ENCODE results near the gene TNRC6A.
"Not testable (repeated sequence)": the region's sequence is repeated elsewhere in the genome, so short reads cannot be mapped to it uniquely, and the experiment has no call there.

TNRC6A gene

DNA sequence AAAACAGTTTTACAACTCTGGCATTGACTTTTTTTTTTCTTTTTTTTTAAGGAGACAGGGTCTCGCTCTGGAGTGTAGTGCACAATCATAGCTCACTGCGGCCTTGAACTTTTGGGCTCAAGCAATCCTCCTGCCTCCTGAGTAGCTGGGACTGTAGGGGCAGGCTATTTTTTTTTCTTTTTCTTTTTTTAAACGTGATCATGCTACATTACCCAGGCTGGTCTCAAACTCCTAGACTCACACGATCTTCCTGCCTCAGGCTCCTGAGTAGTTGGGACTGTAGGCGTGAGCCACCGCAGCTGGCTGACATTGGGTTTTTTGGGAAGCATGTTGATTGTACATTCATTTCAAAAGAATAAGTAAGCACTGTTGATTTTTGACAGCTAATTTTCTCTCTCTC, 32.1 kb downstream of the TNRC6A start:
- DNase-seq: no peak

DNA sequence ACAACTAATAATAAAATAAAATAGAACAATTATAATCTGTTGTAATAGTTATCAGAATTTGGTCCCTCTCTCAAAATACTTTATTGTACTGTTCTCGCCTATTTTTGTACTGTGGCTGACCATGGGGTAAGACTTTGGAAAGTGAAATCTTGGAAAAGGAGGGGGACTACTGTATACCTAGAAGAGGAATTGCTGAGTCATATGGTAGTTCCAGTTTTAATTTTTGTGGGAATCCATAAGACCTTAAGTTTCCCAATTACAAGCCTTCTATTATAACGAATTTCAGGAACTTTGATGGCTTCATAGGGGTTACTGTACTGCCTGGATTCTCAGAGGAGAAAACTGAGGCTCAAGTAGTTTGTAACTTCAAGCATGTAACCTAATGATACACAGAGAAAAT, 35.5 kb downstream of the TNRC6A start:
- DNase-seq: no peak

DNA sequence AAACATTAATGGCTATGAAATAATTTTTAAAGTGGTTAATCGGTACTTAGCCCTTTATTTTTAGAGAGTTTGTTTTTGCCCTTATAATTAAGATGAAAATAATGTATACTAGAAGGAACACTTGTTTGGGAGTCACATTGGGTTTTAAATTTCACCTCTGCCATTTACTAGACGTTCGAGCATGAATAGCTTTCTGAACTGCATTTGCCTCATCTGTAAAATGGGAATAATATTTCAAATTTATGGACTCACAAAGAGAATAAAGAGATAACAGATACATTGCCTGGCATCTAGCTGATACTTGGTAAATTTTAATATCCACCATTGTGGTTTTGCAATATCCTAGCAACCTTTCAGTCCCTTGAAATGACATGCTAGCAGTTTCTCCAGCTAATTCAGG, 36.6 kb downstream of the TNRC6A start:
- no peak for DNase-seq

DNA sequence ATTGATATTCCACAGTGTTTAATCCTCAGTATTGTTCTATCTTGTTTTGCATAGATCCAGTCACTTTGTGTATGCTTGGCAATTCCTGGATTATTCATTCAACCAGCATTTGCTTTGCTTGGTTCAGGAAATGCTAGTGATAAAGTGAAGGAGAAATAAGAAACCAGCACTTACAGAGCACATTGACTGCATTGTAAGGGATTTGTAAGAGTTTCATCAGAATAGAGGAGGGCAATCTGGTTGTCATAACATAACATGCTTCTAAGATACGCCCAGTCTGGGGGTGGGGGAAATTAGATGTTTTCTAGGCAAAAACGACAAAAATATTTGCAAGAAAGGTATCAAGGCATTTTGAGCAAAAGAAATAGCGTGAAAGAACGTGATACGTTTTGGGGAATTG, 40.4 kb downstream of the TNRC6A start:
- DNase-seq: no peak

DNA sequence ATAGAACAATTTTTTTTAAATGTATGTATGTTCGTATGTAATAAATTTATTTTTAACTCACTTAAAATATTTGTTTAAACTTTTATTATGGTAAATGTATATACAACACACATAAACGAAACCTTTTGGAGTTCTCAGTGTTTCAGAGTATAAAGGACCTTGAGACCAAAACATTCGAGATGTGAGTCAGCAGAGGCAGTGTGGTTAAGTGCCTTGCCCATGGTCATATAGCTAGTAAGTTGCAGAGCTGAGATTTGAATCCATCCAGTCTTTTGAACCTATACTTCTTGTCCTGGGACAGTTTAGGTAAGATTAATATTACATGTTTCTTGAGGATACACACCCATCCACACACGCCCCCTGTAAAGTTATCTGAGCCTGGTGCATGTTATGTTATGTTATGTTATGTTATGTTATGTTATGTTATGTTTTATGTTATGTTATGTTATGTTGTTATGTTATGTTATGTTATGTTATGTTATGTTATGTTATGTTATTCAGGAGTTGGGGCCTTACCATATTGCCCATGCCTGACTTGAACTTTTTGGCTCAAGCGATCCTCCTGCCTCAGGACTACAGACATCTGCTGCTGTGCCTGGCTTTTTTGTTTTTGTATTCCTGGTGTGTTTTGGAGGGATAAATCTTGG, 41.8 kb downstream of the TNRC6A start:
- DNase-seq: no peak

DNA sequence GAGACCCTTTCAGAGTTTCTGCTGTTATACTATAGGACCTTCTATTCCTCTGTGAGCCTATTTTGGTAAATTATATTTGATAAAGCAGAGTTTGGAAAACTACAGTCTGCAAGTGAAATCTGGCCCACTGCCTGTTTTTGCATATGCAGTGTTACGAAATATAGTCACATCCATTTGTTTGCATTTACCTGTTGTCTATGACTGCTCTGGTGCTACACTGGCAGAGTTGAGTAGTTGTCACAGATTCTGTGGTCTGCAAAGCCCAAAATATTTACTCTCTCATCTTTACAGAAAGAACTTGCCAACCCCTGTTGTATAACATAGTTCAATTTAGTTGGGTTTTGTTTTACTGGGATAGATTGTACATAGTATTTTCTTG, 42.3 kb downstream of the TNRC6A start:
- no peak for DNase-seq

DNA sequence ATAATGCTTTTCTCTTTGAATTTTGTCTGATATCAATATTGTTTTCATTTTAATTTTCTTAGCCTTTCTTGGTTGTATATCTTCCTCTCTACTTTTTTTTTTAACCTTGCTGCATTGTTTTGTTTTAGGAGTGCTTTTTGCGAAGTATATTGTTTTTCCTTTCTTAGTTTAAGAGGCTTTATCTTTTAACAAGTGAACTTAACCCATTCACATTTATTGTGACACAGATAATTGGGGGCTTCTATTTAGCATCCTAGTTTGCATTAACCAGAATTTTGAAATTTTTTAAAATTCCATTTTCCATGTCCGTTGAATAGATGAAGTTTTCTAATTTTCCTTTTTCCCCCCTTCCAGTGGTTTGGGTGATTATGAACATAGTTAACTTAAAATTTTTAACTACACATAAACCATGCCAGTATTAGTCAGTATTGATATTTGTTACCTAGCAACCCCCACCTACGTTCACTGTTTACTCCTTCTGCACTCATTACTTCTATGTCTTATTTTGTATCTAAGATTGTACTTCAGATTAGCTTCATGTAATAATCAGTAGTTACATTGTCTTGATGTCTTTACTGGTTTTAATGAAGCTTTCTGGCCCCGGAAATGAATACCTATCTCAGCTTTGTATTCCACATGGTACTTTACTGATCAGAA, 44.4 kb downstream of the TNRC6A start:
- no peak for DNase-seq

DNA sequence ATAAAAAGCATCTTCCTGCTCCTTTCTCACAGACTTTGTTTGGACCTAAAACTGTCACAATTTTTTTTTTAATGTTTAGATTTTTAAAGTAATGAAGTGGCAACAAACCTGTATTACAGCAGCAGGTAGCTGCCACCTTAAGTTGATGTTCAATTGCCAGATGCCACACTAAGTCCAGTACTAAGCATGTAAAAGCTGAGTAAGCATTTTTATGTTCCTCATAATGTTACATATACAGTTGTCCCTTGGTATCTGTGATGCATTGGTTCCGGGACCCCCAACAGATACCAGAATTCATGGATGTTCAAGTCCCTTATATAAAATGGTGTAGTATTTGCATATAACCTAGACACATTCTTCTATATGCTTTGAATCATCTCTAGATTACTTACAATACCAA, 45.1 kb downstream of the TNRC6A start:
- no peak for DNase-seq

DNA sequence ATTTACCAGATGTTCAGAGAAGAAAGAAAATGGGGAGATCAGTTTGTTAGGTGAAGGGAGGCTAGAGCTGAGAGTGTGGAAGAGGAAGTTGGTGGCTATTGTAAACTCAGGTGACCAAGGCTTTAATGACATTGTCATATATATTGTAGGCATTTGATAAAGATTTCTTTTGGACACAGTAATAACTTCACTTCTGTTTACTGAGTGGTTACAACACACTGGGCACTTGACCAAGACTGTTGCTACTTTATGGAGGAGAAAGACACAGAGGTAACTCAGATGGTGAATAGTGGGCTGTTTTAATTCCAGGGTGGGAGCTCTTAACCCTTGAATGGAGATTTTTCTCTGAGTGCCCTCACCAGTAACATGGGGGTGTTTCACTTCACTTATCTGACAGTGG, 46.0 kb downstream of the TNRC6A start:
- no peak for DNase-seq

DNA sequence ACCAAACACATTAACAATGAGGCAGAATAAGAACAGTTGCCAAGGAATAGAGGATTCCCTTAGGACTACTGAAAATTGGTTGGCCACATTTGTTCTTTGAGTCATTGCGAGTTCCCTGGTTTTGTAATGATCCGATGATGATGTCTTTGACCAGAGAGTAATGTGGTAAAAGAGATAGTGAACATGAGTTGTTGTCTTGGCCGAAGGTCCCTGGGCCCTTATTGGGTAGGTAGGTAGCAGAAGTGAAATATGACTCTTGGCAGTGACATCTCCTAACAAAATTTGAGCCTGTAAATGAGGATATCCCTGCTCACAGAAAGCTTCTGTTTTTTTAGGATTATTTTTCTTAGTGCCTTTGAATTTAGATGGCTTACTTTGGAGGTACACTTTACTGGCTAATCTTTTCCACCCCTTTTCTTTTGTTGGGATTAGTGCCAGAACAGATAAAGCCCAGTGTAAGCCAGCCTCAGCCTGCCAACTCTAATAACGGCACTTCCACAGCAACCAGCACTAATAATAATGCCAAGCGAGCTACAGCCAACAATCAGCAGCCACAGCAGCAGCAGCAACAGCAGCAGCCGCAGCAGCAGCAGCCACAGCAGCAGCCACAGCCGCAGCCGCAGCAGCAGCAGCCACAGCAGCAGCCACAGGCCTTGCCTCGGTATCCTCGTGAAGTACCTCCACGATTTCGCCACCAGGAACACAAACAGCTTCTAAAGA, 47.2 kb downstream of the TNRC6A start:
- DNase-seq: no peak

DNA sequence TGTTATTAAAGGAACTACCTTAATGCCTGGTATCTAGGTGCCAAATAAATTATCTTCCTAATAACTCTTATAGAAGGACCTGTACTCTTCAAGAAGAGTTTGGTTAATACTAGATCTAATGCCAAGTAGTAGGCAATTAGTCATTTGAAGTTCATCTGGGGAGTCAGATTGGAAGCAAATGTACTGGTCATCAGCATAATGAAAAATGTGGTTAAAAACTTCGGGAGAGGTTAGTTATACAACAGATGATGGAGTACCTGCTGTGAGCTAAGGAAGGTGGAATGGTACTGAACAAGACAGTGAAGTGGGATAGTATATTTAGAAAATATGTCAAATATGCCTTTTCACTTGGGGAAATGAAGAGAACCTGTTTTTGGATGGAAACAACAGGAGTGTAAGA, 49.2 kb downstream of the TNRC6A start:
- DNase-seq: no peak

DNA sequence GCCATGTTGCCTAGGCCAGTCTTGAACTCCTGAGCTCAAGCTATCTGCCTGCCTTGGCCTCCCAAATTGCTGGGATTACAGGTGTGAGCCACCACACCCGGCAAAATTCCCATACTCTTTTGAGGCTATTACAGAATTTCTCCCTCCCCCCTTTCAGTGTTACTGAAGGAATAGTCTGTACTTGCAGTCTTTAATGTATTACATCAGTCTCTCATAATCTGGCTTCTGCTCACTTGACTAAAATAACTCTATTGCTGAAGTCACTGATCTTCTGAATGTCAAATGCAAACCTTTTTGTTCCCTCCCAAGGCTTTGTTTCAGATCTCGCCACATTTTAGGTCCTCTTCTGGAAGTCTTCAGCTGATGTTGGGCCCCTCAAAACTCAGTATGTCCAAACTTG, 51.8 kb downstream of the TNRC6A start:
- no peak for DNase-seq

DNA sequence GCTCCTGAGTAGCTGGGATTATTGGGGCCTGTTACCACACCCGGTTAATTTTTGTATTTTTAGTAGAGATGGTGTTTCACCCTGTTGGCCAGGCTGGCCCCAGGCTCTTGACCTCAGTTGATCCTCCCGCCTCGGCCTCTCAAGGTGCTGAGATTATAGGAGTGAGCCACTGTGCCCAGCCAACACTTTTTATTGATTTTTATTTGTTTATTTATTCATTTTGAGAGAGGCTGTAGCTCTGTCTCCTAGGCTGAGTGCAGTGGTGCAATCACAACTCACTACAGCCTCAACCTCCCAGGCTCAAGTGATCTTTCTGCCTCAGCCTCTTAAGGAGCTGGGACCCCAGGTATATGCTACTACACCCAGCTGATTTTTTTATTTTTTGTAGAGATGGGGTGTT, 54.7 kb downstream of the TNRC6A start:
- DNase-seq: no peak

DNA sequence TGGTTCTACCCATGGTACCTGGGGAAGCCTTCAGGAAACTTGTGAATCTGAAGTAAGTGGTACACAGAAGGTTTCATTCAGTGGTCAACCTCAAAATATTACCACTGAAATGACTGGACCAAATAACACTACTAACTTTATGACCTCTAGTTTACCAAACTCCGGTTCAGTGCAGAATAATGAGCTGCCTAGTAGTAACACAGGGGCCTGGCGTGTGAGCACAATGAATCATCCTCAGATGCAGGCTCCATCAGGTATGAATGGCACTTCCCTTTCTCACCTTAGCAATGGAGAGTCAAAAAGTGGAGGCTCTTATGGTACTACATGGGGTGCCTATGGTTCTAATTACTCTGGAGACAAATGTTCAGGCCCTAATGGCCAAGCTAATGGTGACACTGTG, 60.4 kb downstream of the TNRC6A start:
- no peak for DNase-seq

DNA sequence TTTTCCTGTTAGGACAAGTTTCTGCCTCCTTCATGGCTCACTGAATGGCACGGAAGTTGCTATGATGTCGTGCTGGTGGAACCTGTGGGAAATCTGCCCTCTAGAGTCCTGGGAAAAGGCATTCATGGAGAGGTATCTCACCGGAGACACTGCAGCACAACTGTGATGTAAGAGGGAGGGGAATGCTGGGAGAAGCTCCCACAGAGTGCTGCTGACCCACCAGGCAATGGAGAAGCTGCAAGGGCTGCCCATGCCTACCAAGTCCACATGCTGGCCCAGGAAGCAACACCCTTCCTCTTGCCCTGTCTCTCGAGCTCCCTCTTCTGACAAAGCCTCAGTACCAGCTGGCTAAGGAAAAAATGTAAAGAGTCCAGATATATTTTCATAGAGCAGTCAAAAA, 71.1 kb downstream of the TNRC6A start:
- no peak for DNase-seq

DNA sequence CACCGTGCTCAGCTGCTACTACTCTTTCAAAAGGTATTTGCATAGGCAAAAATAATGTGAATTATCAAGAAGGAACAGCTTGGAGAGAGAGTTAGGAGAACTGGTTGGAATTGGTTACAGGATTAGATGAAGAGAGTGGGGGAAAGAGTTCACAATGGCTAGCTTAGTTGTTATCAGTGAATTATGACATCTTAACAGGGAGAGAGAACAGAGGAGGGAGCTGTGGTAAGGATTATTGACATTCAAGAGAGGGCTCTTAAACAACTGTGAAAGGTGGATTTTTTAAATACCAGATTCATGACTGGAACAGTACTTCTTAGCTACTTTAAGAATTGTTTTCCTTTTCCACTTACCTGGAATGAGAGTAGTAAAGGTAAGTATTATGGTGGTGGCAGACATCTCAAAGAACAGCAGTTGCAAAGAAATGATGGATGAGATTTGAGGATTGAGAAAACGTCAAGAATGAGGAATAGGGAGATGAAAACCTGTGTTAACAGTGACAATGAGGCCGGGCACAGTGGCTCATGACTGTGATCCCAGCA, 72.4 kb downstream of the TNRC6A start:
- DNase-seq: no peak

DNA sequence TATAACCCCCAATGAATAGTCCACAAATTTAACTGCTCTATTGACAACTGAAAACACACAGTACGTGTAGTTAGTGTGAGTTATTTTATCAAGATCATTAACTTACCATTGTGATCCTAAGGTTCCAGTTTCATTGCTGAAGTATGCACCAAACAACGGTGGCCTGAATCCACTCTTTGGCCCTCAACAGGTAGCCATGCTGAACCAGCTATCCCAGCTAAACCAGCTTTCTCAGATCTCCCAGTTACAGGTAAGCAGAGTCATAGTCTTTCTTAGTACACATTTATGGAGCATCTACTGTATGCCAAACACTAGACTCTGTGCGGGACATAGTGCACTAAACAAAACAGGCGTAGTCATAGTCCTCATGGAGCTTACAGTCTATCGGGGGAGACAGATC, 76.0 kb downstream of the TNRC6A start:
- no peak for DNase-seq

DNA sequence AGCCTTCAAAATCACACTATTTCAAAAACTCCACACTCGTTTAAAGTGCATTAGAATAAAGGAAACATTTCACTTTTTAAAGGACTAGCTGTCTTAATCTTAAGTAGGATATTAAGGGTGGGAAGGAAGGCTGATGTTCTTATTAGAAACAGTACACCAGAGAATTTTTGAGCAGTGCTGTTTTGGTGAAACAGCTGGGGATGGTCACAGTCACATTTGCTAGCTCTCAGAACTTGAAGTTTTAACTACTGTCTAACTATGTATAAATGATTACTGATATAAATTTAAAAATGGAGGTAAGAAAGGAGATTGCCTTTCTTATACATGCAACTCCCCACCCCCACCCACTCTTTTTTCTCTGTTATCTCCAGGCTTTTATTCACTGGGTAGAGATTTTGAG, 77.8 kb downstream of the TNRC6A start:
- no peak for DNase-seq

DNA sequence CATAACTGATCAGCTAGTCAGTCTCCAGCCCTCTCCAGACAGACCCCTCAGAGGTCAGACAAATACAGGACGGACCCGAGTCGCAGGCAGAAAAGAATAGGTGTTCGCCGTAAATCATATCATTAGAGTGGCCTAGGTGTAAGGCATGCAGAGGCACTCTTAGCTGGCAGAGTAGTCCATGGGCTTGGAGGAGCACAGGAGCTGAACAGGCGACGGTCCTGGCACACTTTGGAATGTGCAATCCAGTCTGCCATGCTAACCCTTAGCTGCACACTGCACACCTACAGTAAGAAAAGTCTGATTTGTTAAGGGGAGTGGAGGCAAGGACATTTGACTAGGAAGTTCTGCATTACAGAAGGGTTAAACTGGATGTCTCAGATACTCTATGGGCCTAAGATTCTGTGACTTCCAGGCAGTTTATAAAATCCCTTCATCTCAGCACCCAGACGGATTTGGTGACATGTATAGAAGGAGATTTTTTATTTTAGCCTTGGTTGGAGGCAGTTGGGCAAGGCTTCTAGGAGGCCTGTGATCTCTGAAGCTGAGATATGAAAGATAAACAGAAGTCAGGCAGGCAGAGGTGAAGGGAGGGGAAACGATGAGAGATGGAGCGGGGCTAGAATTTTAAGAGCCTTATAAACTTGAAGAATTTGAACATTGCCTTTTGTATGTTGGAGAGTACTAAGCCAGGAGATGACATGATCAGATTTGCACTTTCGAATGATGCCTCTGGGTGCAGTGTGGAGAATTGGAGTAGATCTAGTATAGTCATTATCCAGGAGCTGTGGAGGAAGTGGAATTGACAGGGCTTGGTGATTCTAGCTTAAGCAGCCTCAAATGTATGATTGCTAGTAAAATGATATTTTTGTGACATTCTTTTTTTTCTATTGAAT, 81.7 kb downstream of the TNRC6A start:
- no peak for DNase-seq

DNA sequence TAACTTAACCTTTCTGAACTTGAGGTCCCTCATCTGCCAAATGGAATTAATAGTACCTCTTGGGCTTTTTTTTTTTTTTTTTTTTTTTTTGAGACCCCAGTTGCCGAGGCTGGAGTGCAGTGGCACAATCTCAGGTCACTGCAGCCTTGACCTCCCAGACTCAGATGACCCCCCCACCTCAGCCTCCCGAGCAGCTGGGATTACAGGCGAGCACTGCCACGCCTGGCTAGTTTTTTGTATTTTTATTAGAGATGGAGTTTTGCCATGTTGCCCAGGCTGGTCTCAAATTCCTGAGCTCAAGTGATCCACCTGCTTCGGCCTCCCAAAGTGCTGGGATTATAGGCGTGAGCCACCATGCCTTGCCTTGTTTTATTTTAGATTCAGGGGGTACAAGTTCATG, 83.4 kb downstream of the TNRC6A start:
- DNase-seq: not testable (repeated sequence)

DNA sequence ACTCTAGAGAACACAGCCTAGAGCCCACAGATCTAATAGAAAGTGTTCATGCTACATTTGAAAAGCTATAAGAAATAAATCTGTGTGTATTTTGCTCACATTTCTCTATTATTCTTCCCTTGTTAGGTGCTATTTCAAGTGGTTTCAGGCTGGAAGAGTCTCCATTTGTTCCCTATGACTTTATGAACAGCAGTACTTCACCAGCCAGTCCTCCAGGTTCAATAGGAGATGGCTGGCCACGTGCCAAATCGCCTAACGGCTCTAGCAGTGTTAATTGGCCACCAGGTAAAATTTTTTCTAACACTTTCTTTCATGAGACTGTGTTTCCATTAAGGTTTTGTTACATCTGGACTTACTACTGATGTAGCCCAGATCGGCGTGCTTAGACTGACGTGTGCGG, 85.6 kb downstream of the TNRC6A start:
- no peak for DNase-seq

DNA sequence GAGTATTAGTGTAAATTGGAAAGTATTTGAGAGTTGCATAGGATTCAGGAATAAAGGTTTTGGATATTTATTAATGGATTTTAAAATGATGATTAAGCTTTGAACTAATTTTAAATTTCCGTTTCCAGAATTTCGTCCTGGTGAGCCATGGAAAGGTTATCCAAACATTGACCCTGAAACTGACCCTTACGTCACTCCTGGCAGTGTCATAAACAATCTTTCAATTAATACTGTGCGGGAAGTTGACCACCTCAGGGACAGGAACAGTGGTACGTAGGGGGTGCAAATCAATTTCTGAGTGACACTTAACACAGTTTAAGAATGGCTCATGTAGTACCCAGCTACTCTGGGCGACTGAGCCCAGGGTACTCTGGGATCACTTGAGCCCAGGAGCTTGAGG, 87.2 kb downstream of the TNRC6A start:
- DNase-seq: no peak

DNA sequence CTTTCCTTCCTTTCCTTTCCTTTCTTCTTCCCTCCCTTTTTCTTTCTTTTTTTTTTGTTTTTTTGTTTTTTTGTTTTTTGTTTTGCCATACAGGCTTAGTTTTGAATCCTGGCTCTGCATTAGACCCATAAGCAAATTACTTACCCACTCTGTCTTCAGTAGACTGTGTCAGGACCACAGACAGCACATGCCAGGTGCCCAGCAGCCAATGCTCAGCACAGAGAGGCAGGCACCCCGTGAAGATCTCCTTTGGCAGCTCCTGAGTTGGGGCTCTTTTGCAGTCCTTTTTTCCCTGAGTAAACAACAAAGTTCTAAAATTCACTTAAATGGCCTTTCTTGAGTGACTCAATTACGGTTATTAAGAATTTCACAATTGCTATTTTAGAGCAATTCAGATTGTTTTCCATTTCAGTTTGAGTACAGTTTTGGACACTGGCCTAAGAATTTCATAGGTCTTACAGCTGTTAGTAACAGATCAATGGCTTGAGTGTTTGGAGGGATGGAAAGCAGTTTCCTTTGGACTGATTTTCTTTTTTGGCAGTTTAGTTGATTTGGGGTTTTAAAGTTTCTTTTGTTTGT, 90.1 kb downstream of the TNRC6A start:
- DNase-seq: no peak

Measured in stimulated activated CD4-positive, alpha-beta T cell treated with anti-CD3 and anti-CD28 coated beads, Interleukin-2, amount 100 ng/mL, for 48 hours (primary cell).